HG02852 (cell line): Measurements from ENCODE around the gene FNBP1.

Experiments used
- ATAC-seq: cut with Tn5 transposase; IDR thresholded peaks from one replicate; pipeline ENCODE4 v1.9.1; 2021; ENCODE audit warnings: mild to moderate bottlenecking, moderate library complexity; ENCODE audit not compliant: unreplicated experiment

The FNBP1 gene

DNA sequence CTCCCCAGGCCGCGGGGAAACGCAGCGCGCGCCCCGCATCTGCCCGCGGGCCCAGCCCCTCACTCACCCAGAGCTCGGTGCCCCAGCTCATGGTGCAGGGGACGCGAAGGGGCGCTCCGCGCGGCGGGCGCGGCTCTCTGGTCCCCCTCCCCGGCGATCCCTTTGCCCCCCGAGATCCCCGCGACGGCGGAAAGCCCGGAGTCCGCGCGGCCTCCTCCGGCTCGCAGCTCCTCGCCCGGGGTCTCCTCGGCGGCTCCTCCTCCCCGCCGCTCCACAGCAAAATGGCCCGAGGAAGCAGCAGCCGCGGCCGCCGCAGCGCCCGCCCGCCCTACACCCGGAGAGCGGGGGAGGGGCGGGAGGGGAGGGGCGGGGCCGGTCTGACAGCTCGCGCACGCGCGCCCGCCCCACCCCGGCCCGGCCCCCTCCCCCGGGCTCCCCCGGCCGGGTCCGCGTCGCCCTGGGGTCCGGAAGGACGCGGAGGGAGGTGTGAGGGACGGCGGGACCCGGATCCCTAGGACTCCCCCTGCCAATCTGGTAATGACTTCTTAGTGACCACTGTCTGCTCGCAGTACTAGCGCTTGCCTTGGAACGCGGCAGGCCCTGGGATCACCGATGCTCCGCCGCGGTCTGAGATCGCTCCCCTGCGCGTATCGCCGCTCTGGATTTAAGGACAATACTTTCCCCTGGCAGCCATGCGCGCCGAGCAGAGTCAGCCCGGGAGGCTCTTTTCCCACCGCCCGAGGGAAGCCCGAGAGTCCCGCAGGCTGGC, at the start of gene FNBP1:
Gene FNBP1 (minus strand): TSS at position 305 of the 769 bp plus-strand sequence. CDS start 214 bp downstream, at position 91.
- peak; percentile 41 for ATAC-seq

DNA sequence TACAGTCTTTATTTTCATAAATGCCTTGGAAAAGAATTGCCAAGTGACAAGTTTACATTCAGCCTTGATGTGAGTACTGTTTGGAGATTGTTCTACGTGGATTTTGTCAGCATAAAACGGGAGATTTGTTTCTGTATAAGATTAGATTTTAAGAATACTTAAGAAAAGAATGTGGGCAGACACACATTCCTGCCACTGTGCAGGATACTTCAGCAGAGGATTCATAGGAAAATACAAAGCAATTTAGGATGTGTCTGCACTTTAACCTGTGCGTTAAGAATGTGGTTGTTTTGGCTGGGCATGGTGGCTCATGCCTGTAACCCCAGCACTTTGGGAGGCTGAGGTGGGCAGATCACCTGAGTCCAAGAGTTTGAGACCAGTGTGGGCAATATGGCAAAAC, 47.9 kb upstream of the FNBP1 start:
- ATAC-seq = no peak

DNA sequence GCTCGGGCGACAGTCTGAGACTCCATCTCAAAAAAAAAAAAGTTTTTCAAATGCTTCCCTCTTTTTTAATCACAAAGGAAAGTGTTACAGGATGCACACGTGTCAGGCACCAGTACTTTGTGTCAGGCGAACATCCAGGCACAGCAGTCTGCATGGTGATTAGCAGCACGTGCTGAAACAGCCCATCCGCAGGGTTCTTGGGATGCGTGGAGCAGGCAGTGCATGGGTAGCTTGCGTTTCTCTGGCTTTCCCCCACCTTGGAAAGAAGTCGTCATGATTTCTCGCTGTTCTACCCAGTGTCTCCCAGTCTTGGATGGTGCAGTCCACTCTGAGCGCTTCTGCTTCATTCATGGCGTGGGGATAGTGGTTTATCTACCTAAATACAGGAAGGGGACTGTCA, 46.2 kb upstream of the FNBP1 start:
- ATAC-seq = no peak

DNA sequence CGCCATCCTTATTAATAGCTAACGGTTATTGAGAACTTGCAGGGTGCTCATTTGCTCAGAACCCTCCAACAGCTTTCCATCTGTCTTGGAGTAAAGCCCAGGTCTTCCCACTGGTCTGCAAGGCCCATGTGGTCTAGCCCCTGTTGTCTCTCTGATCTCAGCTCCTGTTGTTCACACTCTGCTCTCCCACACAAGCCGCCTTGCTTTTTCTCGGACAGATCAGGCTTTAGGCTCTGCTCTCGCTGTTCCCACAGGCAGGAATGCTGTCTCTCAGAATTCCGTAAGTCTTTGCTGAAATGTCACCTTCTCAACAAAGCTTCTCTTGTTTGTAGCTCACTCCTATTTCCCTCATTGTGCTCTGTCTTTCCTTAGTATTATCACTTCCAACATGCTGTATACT, 45.1 kb upstream of the FNBP1 start:
- no peak for ATAC-seq

DNA sequence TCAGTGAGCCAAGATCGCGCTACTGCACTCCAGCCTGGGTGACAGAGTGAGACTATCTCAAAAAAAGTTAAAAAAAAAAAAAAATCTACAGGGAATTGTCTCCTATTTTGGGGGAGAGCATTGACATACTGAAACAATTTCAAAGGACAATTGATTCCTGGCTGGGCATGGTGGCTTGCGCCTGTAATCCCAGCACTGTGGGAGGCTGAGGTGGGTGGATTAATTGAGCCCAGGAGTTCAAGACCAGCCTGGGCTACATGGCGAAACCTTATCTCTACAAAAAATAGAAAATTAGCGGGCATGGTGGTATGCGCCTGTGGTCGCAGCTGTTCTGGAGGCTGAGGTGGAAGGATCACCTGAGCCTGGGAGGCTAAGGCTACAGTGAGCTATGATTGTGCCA, 41.3 kb upstream of the FNBP1 start:
- no peak for ATAC-seq

DNA sequence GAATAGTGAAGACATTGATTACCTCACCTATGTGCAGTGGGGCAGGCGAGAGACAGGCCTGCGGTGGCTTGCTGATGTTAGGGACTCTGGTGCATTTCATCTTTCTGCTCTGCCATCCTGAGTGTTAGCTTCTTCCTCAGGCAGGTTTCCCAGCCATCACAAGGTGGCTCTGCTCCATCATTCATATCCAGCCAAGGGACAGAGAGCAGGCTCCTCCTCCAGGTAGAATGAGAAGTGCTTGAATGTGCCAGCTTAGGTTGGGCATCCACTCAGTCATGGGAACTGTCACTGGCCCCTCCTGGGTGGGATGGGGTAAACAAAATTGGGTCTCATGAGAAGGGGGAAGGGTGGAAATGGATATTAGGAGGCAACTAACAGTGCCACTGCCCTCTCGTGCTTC, 35.6 kb upstream of the FNBP1 start:
- ATAC-seq = no peak

DNA sequence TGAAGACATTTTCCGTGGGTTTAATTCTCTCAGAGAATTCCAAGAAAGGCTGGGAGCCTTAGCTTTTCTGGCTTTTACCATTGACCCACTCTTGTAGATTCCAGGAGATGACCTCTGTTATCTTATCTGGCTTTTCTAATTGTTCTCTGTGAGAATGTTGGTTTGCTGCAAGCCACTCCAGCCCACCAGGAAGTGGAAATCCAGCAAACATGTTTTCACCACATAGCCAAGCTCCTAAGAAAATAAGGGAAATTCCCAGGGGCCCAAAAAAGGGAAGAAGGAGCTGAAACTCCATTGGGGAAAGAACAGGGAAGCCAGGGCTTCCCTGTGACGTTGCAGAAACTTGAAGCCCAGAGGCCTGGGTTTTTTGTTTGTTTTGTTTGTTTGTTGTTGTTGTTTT, 30.4 kb upstream of the FNBP1 start:
- ATAC-seq = no peak

DNA sequence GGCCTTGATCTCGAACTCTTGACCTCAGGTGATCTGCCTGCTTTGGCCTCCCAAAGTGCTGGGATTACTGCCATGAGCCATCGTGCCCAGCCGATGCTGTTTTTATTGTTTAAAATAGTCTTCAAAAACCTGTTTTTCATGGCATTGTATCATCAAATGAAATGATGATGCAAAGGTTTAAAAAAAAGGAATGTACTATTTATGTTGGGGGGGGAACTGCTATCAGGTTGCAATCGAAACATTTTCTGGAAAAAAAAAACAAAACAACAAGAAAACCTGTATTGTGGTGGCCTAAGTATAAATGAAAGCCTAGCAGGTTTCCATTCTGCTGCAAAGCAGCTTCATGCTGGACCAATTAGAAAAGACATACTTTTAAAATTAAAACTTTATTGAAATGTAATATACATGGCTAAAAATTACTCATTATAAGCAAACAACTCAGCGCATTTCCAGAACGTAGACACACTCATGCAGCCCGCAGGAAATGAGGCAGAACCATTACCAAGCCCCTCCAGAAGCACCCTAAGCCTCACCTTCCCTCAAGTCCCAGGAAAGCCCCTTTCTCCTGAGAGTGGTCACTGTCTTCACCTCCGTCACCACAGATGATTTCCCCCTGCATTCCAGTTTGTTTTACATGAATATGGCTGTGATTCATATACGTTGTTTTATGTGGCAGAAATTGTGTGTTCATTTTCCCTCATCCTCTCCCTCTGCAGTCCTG, 29.7 kb upstream of the FNBP1 start:
- ATAC-seq = no peak

DNA sequence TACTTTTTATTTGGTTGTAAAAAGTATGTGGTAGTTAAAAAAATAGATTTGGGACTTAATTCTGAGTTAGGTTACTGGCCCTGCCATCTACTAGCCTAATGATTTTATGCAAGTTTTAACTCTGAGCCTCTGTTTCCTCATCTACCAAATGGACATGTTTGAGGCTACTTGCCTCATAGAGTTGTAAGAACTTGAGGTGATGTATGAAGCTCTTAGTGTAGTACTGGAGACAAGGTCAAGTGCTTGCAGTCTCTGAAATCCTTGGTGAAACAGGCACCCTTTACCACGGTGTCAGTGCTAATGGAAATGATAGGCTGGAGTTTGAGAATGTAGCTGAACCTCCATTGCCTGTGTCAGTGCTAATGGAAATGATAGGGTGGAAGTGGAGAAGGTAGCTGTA, 26.1 kb upstream of the FNBP1 start:
- ATAC-seq = no peak

DNA sequence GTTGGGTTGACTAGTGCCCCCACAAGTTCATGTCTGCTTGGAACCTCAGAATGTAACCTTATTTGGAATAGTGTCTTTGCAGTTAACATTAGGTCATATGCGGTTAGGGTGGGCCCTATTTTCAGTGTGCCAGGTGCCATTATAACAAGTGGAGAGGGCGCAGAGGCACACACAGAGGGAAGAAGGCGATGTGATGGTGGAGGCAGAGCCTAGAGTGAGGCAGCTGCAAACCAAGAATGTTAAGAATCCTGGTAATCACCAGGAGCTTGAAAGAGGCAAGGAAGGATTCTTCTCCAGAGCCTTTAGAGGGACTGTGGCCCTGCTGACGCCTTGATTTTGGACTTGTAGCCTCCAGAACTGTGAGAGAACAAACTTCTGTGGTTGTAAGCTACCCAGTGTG, 21.6 kb upstream of the FNBP1 start:
- no peak for ATAC-seq

DNA sequence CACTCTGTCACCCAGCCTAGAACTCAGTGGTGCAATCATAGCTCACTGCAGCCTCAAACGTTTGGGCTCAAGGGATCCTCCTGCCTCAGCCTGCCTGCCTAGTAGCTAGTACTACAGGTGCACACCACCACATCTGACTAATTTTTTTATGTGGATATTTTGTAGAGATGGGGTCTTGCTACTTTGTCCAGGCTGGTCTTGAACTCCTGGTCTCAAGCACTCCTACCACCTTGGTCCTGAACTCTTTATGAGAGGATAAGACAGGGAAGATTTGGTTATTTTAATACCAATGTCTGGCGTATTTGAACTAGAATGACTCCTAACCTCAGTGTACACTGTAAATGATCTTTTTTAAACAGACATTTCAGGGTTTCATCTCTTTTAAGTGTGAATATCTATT, 19.8 kb upstream of the FNBP1 start:
- ATAC-seq = no peak

DNA sequence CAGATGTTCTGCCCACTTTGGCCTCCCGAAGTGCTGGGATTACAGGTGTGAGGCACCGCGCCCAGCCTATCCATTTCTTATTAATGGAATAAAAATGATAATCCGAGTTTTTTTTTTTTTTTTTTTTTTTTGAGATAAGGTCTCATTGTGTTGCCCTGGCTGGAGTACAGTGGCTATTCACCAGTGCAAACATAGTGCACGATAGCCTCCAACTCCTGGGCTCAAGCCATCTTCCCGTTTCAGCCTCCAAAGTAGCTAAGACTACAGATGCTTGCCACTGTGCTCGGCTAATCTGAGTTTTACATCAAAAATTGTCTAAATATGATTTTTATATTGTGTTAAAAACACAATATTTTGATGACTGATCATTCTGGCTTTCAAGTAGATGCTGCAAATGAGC, 17.3 kb upstream of the FNBP1 start:
- no peak for ATAC-seq

DNA sequence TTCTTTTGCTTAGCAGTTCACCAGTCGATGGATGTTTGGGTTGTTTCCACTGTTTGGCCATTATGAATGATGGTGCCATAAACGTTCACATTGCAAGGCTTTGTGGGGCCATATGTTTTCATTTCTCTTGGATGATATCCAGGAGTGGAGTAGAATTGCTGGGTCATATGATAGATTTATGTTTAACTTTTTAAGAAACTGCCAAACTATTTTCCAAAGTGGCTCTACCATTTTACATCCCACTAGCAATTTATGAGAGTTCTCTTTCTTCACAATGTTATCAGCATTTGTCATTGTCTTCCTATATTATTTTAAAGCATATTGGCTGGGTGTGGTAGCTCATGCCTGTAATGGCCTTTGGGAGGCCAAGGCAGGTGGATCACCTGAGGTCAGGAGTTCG, 15.9 kb upstream of the FNBP1 start:
- ATAC-seq = no peak

DNA sequence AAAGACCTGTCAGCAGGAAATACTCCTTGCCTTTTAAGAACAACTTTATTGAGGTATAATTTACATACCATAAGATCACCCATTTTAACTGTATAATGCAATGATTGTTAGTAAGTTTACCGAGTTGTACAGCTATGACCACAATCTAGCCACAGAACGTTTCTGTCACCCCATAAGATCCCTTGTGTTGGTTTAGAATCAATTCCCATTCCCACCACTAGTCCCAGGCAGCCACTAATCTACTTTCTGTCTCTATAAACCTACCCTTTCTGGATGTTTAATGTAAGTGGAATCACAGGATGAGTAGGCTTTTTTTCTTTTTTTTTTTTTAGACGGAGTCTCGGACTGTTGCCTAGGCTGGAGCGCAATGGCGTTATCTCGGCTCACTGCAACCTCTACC, 15.2 kb upstream of the FNBP1 start:
- ATAC-seq = no peak

DNA sequence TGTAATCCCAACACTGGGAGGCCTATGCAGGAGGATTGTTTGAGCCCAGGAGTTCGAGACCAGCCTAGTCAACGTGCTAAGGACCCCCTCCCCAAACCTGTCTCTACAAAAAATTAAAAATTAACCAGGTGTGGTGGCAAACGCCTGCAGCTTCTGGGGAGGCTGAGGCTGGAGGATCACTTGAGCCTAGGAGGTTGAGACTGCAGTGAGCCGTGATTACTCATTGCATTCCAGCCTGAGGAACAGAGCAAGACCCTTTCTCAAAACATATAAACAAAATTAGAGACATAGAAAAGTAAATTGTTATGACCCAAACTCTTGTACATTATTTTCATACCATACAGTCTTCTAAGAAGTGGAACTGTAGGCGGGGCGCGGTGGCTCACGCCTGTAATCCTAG, 11.8 kb upstream of the FNBP1 start:
- no peak for ATAC-seq

DNA sequence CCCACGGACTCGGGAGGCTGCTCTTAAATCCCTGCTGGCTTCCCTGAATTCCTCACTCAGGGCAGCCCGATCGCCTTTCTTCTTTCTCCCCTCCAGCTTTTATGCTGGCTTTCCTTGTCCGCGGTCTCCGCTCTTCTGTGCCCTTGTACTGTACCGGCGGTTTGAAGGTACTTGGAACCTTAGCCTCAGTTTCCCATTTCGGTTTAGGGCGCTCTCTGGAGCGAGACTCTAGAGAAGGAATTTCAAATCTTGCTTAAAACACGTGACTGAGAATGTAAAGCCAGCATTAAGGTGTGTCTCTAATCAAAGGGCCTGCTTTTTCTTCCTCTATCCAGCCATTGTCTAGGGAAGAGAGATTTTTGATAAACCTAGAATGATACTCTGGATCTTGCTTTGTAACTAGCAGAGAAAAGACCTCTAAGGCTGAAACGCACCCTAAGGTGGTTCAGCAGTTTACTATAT, 11.4 kb upstream of the FNBP1 start:
- ATAC-seq = no peak

DNA sequence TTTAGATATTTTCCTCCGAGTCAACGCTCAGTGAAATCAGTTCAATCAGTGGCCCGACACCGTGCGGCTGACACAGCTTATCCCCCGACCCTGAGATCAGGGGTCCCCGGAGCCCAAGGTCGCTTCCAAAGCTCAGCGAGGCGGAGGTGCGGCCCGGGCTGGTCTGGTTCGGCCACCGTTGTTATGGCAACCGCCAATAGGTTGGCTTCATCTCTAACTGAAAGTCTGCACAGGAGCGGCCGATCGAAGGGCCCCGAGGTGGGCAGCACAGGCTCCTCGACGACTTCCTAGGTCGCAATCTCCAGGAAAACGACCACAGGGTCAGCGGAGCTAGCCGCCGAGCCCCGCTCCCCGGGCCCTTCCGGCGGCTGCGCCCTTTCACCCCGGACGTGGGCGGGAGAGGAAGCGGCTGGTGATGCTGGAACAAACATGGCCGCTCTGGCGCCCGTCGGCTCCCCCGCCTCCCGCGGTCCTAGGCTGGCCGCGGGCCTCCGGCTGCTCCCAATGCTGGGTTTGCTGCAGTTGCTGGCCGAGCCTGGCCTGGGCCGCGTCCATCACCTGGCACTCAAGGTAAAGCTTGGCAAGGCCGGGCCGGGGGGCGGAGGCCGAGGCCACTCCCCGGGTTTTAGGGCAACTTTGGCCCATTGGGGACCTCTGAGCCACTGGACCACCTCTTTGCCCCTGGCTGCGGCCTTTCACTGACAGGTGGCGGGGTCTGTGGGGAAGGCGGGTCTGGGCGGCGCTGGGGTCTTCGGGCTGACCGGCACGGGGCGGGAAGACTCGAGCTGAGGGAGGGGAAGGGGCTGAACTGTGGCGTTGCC, 10.7 kb upstream of the FNBP1 start, which contains the start of gene GPR107:
Gene GPR107 (plus strand): TSS at position 403 of the 821 bp plus-strand sequence. CDS start 27 bp downstream, at position 430.
- peak; percentile 75 for ATAC-seq

DNA sequence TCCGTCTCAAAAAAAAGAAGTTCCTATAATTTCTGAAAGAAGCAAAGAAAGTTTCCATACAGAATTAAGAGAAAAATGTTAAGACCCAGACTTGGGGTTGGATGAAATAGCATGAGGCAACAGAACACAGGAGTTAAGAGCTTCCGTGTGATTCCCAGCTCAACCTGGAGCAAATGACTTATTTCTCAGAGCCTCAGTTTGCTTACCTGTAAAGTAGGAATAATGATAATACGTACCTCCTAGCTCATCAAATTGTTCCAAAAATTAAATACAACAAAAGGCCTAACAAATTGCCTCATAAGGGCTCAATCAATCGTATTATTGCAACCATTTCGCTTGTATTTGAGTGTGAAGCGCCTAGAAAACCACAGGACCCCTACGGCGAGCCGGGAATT, 10.1 kb upstream of the FNBP1 start:
- no peak for ATAC-seq

DNA sequence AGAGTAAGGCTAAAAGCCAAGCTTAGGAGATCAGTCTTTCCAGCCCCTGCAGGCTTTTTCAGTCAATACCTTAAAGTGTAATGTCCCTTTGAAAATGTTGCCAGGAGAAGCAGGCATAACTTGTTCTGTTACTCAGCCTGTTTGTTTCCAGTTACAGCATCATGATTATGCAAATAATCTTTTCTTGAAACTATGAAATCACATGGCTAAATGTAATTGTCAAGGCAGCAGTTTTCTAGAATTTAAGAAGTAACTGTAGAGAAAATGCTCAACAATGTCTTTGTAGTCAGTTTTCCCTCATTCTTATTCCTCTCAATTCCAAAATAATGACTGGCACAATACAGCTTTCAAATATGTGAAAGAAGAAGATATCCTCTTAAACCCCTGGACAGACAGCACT, 8.9 kb upstream of the FNBP1 start:
- no peak for ATAC-seq

DNA sequence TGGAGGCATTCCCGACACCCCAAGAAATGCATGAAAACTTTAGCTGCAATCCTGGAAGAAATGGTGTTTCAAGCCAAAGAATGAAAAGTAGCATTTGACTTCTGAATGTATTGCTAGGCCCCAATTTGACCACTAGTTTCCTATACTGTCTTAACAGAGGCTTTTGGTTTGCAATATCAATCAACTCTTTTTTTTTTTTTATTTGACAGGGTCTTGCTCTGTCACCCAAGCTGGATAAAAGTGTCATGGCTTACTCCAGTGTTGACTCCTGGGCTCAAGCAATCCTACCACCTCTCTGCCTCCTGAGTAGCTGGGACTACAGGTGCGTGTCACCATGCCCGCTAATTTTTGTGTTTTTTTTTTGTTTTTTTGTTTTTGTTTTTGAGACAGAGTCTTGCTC, 7.5 kb upstream of the FNBP1 start:
- ATAC-seq = no peak

DNA sequence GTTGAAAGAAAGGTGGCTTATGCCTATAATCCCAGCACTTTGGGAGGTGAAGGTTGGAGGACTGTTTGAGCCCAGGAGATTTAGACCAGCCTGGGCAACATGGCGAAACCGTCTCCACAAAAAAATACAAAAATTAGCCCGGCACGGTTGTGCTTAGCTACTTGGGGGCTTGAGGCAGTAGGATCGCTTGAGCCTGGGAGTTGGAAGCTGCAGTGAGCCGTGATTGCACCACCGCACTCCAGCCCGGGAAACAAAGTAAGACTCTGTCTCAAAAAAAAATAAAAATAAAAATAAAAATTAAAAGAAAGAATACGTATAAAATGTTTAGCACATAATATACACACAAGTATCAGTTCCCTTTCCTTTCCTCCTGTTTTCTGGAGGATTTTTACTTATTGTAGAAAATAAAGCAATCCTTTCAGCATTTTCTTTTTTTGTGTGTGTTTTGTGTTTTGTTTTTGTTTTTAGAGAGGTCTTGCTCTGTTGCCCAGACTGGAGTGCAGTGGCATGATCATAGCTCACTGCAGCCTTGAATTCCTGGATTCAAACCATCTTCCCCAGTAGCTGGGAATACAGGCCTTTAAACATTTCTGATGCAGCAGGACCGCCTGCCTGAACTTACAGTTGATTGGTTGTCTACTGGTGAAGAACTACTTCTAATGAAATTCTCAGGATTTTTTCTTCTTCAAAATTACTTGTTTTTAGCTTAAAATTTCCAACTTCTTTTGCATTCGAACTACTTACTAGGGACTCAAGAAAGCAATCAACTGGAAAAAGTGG, 6.6 kb upstream of the FNBP1 start:
- ATAC-seq = no peak
